ENCODE results near the gene PLAC1.

PLAC1 gene

DNA sequence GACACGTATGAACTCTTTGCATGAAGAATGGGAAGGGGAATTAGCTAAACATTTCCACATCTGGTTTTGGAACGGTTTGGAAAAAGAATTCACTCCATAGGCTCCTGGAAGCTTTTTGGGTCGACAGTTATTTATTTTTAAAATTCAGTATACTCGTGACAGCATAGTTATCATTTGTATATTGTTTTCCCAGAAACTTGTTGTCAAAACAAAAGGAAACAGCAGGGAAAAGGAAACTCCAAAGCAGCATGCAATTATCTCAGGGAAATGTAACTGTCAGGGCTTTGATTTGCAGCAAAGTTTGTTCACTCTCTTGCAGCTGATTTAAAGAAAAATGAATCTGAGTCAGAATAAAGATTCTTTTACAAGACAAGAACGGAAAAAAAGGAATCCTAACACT, 86.5 kb downstream of the PLAC1 start:
- no peak for DNase-seq

DNA sequence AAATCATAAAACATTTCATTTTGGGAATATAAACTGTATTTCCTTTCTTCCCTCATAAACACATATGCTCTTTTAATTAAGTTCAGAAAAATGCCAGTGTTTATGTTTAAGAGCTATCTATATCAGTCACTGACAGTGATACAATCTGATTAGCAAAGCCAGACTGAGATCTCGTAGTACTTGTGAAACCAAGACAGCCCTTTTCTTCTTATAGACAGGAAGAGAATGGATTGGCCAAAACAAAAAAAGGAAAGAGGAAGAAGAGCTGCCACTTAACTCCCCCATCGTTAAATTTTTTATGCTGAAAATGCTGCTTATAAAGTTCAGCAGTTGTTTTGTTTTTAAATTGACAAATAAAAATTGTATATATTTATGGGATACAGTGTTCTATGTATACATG, 87.4 kb downstream of the PLAC1 start:
- no peak for DNase-seq

DNA sequence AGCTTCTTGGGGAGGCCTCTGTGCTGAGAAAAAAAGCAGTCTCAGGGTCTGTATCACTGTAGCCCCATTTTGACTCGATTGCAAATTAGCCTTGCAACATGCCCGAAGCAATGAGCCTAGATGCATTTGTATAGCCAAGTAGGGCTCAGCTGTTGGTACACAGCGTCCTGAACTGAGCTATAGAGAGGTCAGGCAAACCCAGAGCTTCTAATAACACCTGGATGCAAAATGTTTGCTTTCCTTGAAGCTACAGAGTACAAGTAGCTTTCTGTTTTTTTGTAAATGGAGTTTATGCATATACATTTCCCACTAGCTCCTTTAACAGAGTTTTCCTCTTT, 87.8 kb downstream of the PLAC1 start:
- DNase-seq = no peak

DNA sequence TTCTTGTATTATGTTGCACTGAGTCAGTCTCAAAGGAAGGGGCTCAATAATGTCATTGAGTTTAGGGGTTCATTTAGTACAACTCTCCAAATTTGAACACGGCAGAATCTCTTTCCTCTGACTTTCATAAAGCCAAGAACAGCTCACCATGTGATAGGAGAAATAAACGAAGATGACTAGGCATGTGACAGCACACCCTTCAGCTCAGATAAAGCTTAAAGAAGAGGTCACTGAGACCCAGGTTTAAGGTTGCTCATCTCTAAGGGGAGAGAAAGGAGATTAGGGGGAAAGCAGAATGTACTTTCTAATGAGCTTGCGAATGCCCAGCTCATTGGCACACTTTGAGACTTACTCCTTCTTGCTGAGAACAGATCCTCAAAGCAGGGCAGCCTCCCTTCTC, 89.0 kb downstream of the PLAC1 start:
- DNase-seq = no peak

DNA sequence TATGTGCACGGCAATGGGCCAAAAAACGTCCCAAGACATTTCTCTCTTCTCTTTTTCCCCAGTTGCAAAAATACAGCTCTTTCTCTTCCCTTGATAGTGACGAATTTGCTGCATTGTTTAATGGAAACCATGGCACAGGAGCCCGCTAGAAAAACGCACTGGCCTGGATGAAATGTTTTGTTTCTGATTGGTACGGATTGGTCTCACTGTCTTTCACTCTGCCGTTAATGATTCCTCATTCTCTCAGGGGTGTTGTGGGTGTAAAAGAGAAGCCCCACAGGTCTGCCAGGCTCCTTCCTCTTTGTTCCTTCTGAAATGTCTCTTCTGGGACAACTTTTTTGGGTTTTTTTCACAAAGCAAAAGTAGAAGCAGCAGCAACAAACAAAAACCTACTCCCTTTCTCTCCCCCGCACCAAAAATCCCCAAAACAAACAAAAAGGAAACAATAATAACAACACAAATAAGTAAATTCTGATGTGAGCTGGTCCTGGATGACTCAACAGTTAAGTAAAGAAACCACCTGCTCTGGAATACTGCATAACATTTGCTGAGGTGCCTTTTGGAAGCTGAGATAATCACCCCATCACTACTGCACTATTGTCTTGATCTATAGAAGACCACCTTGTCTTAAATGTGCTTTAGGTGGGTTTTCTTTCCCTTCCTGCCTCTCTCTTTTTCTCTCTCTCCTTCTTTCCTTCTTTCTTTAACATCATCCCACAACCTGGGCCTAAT, 89.8 kb downstream of the PLAC1 start:
- no peak for DNase-seq

DNA sequence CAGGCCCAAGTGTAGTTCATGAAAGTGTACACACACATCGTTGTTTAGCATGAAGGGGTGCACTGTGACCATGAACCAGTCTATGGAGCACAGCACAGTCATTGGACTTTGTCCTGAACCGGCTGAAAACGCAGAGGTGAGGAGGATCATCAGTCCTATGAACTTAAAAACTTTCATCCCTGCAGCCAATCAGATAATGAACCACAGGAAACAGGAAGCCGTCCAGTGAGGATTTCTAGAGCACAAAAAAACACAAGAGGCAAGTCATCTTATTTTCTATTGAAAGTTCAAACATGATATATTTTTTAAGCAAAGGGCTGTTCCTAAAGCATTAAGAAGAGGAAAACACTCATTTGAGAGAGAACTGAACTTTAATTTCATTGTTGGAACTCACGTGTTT, 91.8 kb downstream of the PLAC1 start:
- no peak for DNase-seq

DNA sequence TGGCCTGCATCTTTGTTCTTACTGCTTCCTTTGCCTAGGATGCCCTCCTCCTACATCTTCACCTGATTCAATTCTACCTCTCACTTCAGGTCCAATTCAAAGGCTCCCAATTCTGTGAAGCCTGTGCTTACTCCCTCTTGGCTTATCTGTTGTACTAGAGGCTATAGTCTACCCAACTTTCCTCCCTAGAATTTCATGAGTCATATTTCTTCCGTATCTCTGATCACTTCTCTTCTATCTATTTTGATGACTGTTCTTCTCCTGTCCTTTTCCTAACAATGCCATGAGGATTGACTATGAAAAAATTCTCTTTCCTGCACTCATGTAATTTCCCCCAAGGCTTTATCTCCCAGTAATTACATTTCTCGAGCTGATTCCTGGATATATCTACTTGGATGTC, 96.3 kb downstream of the PLAC1 start:
- DNase-seq = no peak

DNA sequence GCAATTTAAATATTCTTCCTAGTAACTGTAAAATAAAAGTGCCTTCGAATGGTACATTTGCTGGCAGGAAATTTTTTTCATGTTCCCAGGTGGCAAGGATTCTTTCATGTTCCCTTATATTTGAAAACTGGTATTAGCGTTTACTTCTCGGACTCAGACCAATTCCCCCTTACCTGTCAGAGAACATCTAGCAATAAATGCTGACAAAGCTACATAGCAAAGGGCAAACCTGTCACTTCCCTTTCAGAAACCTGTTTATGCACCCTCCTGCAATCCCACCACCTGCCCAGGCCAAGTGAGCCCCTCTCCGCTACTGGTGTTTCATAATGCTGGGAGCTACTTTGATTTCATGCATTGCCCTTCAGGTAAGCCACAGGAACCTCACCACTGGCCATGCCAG, 100.1 kb downstream of the PLAC1 start:
- no peak for DNase-seq

DNA sequence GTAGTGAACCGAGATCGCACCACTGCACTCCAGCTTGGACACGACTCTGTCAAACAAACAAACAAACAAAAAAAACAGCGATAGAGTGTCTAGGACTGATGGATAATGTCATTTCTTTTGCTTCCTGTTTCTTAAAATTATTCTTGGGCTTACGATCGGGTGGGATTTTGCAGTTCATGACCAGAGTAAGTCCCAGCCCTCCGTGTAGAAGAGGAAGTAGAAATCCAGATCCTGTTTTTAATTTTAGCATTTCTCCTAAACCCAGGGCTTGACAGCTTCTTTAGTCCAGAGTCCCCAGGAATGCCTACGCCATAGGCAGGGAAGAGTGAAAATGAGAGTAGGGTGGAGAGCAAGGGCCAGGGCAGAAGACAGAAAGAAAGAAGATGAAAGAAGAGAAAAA, 104.0 kb downstream of the PLAC1 start:
- DNase-seq = no peak

DNA sequence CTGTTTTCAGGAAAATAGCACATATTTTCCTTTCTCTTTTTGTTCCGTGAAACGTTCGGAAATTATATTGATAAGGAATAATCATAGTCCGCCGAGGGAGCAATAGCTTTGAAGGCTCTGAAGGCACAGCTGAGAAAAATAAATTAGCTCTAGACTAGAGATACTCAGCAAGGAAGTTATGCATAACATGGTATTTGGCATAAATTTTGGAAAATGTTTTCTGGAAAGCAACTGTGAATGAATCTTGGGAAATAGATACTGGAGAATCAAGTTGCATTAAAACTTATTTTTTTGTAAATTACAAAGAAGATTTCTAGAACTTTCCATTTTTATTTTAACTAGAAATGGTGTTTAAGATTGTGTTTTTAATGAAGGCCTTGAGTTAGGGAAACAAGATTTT, 105.9 kb downstream of the PLAC1 start:
- no peak for DNase-seq

DNA sequence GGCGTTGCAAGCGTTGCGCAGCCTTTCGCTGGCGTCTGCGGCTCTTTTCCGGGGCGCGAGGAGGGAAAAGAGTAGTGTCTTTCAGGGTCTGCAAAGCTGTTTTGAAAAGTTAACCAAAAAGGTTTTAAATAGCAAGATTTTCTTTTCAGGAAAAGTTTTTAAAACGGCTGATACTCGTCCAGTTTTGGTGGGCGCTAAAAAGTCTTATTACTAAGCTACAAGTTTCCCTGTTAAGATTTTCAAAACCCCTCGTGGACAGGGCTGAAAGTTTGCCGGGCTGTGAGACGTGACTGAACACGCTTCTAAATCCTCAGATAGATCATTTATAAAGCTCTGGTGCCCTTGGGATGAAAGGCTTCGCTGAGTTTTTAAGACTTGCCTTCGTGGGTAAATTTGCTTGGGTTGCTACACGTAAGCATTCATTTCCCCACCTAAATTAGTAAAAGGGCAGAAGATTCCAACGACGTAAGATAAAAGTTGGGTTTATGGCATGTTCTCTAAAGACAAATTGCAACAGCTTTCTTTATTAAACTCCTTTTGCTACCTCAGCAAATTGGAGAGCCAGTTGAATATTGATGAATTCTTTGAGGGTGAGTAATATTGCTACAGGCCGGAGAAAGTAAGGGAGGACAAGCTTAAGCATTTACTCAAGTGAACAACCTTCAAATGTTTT, 106.8 kb downstream of the PLAC1 start:
- no peak for DNase-seq

DNA sequence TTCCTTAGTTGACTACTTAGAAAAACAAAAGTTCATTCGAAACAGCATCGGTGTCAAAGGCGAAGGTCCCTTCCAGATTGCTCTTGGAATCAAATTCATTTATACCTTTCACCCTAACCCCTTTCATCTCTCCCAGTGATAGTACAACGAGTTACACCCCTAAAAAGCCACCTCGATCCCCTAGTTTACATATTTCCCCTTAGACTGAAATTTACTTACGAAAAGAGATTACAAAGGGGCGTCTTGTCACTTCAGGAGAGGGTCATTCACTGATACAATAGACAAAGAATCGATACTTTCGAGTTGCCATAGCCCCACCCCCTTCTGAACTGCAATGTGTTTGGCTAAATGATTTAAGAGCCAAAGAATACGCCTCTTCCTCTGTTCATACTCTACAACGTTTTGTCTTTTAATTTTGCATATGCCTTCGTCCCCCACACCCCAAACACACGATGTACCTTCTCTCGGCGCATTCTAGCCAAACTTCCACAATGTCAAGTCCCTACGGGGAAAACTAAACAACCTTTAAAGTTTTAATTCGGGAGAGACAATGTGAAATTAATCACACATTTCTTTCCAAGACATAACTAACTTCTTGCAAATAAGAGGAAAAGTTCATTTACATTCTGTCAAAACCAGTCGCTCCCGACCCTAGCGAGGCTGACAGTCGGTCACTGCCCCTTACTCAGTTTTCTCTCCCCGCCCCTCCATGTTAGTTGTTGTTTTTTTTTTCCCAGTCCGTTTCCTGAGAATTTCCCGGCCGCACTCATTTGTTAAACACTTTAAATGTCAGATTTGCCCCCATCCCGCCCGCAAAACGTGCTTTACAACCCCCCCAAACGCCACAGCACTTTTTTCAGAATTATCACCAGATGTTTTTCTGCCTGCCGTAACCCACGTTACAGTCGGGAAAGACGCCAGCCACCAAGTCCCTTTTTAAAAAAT, 109.7 kb downstream of the PLAC1 start:
- DNase-seq = no peak

DNA sequence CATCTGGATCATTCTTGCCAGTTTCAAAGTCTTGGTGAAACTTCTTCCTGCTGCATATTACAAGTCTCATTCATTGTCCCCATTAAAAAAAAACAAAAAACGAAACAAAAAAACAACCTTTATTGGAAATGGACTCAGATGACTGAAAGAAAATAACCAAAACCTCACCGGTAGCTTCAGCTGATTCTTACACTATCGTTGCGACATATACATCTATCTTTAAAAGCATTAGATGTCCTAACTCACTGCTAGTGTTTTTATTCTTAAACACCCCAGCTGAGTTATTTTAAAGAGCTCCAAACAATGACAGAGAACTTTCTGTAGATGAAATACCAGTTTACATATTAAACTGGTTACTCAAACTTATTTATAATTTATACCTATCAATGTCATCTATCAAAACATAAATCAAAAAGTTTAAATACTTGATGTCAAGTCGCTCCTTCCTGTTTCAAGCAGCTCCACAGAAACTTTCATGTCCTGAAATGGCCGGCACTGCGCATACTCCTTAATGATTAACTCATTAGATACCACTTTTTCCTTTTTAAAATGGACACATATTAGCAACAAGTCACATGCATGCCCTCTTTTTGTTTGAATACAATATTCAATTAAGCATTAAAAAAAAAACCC, 111.1 kb downstream of the PLAC1 start:
- no peak for DNase-seq

DNA sequence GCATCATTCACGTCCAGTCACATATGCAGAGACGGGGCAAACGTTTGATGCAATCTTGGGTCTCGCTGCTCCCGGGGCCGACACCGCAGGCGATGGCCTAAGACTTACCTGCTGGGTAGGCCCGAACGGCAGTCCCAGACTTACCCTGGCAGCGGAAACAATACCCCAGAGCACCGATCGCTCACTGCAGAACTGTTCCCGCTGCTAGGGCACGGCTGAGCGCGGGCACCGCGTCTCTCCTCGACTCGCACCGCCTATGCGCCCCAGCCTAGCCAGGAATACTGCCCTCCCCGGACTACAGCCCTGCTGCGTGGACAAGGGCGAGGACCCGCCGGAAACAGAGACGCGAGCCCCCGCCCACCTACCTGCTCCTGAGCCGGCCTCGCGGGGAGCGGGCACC, 112.1 kb downstream of the PLAC1 start:
- no peak for DNase-seq

DNA sequence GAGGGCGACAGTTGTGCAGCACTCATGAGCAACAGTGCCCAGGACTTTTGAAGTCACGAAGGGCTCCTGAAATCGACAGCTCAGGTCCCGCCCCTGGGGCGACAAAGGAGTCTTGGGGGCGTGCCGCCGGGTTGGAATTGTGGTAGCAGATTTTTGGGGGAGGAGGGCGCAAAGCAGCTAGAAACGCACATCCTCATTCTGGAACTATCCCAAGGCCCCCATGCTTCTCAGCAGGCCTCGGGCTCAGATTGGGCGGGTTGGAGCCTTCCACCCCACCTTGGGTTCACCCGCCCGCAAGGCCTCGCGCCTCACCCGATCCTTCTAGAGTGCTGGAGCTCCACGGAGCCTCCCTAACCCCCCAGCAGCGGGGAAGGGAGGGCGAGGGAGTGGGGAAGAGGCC, 112.8 kb downstream of the PLAC1 start:
- DNase-seq = no peak

DNA sequence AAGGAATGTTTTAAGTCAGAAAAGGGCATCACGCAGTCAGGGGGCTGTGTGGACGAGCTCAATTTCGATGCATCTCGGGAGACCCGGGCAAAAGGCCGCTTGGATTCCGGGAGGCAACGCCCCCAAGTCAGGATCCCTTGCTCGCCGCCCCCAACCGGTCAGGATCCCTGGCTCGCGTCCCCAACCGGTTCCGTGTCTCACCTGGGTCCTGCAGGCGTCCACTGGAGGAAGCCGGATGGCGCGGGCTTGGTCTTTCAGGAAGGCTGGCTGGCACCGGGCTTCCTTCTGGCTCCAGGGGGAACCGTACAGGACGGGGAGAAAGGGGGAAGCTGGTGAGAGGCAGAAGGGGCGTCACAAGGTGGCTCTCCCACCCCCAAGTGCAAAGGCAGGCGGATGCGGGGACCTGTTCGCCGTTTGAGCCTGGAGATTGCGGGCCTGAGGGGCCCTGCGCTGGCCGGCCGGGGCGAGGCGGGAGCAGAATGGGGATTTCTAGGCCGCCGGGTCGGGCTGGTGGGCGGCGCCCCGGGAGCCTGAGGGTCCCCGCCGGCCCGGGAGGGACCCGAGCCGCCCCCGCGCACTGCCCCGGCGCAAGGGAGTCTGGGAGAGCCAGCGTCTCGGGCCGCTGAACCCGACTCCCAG, 113.6 kb downstream of the PLAC1 start:
- no peak for DNase-seq

DNA sequence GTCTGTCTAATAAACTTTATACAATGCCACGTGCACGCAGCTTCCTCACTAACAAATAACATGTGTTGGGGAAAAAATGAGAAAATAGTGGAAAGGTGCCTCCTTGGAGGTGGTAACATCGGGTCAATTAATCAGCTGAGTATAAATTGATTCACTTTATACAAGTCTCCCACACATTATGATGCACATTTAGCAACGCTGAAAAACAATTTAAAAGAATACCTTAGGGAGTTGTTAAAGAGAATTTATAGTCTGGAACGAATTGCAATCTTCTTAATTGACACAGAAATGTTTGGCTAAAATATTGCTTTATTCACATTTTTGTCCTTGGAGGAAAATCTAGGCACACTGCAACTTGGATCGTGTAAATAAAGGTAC, 114.1 kb downstream of the PLAC1 start:
- no peak for DNase-seq

DNA sequence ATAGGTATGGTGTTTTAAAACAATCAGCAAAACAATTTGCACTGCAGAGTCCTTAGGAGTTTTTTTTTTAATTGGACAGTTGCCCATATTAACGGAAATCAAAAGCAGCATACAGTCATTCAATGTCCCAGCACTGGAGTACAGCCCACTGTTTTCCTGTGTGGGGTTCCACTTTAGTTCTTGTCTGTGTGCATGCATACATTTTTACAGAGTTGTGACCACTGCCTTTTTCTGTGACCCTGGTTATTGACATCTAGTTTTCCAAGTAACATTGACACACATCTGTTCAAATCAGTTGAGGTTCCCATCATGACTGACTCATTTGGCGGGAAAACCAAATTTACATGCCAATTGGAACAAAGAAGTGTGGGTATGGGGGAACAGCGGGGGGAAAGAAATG, 115.0 kb downstream of the PLAC1 start:
- no peak for DNase-seq

DNA sequence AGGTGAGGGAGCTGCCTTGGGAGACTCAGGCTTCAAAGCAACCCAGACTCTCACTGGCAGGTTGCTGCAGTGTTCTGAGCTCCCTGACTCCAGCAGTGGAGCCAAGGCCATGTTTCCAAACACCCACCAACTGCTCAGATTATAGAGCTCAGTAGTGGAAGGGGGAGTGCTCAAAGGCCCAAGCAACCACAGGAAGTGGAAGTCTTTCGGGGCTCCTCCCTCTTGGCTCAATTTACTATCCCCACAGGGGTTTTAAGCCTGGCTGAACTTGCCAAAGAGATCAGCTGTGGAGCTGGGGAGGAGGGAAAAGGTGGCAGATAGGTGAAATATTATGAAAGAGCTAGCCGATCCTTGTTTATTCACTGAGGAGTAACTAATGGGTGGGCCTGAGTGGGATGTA, 115.8 kb downstream of the PLAC1 start:
- DNase-seq = no peak

DNA sequence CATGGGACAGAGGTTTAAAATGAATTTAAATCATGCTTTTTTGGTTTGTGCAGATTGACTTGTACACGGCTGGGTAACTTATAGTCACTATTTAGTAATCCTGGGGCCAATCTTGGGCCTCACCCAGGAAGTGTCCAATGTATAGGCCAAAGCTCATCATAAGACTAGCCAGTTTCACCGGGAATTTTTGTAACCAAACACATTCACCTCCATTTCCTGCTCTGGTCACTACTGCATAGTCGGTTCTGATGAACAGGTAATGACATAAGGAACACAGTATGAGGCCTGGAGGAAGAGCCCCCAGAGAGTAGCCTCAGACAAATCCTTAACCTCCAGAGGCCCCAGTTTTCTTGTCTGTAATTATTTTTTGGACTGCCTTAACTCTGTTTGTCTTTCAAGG, 116.4 kb downstream of the PLAC1 start:
- DNase-seq = no peak

DNA sequence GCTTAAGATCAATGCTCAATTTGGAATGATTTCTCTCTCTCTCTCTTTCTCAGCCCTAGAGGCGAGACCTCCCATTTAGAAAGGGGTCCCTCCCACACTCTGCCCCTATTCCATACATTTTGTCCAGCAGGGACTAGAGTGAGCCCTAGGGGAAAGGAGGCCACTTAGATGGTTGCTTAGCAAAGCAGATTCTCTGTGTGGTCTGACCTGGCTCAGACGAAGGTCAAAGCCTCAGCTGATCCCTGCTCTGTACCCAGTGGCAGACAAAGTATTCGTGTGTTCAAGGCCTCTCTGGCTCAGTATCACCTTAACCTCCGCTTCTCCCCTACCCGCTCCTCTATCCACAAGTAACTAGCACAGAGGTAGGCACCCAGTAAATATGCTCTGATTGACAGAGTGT, 120.0 kb downstream of the PLAC1 start:
- DNase-seq = no peak

DNA sequence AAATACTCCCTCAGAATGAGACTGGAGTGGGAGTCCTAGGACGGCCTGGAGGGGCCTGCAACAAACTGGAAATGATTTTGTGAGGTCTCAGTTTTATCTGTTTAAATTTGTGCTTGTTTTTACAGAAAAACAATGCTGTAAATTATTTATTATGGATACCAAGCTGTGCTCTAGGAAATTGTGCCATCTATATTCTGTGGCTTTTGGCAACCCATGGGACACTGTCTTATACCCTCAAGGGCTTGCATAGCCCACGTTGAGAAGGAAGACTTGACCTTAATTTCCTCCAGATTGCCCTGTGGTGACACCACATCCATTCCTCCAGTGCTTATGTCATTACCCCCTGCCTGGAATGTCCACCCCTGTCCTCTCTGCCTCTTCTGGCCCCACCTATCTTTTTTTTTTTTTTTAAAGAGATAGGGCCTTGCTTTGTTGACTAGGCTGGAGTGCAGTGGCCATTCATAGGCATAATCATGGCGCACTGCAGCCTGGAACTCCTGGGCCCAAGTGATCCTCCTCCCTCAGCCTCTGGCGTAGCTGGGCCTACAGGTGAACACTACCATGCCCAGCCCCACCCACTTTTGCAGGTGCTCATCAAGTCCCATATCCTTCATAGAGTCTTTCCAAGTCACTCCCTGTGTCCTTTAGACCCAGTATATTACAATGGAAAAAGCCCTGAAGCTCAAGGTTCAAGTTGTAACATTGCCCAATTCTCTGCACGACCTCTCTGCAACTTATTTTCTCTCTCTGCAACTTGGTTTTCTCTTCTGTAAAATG, 120.9 kb downstream of the PLAC1 start:
- DNase-seq = no peak
